Measurements from ENCODE around the gene DNAJB12.
A peak's percentile ranks its signal among the peaks of the same experiment; 100 is the strongest.
"Not testable (repeated sequence)": the region's sequence is repeated elsewhere in the genome, so short reads cannot be mapped to it uniquely, and the experiment has no call there.

DNAJB12 gene

DNA sequence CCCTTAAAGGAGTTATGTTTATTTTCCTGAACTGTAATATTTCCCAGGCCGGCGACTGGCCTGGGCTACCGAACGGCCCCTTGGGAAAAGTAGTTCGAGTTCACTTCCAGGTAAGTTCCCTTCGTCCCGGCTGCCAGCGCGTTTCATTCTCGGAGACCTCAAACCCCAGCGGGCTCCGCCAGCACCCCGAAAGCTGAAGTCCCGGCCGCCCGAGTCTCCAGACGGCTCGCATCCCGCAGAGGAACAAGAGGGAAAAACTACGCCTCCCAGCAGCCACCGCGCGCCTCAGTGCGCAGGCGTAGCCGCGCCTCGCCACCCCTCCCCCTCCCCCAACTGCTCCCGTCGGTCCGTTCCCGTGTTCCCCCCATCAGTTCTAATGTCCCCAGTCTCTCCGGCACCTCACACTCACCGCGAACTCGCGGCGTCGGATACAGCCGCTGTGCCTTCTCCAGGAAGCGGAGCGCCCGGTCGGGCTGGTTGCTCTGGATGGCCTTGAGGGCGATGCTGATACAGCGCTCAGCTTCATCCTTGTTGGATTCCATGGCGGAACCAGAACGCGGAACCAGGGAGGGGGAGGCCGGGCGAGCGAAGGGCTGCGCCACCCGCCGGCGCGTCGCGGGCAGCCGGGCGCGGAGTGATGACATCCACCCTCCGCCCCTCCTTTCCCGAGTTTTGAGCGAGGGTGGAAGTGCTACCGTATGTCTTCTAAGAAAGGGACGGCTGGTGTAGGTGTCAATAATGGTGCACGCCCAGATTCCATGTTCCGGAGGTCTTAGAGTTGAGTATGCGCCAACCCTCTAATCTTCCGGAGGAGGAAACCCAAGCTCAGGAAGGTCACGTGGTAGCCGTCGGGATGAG lies at the start of gene DNAJB12:
Gene DNAJB12, minus strand, starts transcription at position 564 of the 858 bp plus-strand sequence. Its CDS starts 22 bp downstream, at position 542.
- peak; percentile 82 for DNase-seq

DNA sequence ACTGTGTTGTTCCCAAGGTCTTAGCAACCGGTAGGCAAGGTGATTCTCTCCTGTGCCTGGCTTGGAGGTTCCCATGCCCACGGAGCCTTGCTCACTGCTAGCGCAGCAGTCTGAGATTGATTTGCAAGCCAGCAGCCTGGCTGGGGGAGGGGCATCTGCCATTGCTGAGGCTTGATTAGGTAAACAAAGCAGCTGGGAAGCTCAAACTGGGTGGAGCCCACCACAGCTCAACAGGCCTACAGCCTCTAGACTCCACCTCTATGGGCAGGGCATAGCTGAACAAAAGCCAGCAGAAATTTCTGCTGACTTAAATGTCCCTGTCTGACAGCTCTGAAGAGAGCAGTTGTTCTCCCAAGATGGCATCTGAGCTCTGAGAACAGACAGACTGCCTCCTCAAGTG lies 40.9 kb upstream of the DNAJB12 start:
- DNase-seq = not testable (repeated sequence)

DNA sequence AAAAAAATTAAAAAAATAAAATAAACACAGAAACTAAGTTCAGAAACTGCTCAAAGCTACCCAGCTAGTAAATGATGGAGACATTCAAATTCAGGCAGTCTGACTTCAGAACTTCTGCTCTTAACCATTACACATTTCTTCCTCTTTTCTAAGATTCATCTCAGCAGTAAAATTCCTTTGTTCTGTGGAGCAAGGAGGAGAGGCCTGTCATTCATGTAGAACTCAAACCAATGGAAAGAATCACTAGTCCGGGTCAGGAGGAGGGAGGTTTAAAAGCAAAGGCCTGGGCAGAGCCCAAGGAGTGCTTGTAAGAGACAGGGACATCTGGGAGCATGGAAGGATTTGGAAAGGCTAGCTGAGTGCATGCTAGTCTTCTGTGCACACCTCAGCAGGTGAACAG lies 37.9 kb upstream of the DNAJB12 start:
- no peak for DNase-seq

- no peak for DNase-seq
Measured at GRCh38 chr10:72390764-72391163, 36.0 kb upstream of the DNAJB12 start.

- DNase-seq = no peak
Measured at GRCh38 chr10:72389716-72390115, 35.0 kb upstream of the DNAJB12 start.

DNA sequence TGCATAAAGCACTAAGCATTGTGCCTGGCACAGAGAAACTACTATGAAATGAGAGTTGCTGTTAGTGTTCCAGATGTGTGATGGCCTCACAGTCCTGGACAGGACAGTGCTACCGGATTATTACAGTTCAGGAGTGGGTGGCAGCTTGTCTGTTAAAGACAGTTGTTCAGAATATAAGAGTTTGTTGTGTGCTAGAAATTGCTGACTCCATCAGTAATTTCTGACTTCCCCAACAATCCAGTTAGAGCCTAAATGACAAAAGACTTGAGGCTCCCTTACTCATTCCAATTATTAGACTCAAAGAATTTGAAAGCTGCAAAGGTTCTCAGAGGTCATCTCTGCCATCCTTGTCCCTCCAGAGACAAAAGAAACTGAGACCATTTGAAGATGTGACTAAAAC lies 34.3 kb upstream of the DNAJB12 start:
- DNase-seq = no peak

GRCh38 chr10:72388062-72388461 lies 33.3 kb upstream of the DNAJB12 start:
- no peak for DNase-seq

GRCh38 chr10:72386916-72387586 lies 32.3 kb upstream of the DNAJB12 start:
- no peak for DNase-seq

DNA sequence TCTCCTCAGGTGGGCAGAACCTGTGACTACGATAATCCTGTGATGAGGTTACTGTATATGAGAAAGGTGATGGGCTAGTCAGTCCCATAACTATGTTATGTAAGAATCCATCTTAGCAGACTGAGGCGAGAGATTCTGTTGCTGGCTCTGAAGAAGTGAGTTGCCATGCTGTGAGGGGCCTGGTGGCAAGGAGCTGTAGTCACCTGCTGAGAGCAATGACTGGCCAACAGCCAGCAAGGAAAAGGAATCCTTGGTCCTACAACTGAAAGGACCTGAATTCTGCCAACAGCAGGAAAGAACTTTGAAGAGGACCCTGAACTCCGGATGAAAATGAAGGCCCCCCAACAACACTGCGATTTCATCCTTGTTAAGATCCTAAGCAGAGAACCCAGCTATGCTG lies 31.0 kb upstream of the DNAJB12 start:
- no peak for DNase-seq

DNA sequence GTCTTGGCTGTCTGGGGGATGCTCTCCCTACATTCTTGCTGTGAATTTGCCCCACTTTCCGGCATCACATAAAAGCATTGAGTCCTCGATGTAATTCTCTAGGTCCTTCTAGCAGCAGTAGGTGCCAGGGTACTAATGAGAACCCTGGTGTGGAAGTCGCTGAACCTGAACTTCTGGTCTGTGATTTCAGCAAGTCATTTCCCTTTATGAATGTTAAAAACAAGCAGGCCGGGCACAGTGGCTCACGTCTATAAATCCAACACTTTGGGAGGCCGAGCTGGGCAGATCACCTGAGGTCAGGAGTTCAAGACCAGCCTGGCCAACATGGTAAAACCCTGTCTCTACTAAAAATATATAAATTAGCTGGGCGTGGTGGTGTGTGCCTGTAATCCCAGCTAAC lies 30.3 kb upstream of the DNAJB12 start:
- DNase-seq = not testable (repeated sequence)

DNA sequence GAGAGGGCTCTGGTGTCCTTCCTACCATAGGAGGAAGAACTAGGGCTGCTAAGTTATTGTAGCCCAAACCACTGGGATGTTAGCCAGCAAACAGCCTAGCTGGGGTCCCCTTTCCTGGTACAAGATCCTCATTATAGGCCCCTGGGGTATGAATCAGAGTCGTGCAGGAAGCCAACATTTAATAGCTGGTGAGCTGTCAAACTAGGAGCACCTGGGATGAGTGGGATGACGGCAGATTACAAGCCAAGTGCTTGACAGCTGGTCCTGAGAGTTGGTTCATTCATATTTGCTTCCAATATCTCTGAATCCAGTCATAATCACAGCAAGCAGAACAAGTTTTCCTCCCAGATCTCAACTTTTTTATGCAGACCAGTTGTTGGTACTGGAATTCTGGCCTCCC lies 25.1 kb upstream of the DNAJB12 start:
- DNase-seq = no peak

GRCh38 chr10:72379062-72379461 lies 24.3 kb upstream of the DNAJB12 start:
- no peak for DNase-seq

GRCh38 chr10:72375585-72375984 lies 20.9 kb upstream of the DNAJB12 start:
- DNase-seq = no peak

- no peak for DNase-seq
Measured at GRCh38 chr10:72375173-72375572, 20.5 kb upstream of the DNAJB12 start.

DNA sequence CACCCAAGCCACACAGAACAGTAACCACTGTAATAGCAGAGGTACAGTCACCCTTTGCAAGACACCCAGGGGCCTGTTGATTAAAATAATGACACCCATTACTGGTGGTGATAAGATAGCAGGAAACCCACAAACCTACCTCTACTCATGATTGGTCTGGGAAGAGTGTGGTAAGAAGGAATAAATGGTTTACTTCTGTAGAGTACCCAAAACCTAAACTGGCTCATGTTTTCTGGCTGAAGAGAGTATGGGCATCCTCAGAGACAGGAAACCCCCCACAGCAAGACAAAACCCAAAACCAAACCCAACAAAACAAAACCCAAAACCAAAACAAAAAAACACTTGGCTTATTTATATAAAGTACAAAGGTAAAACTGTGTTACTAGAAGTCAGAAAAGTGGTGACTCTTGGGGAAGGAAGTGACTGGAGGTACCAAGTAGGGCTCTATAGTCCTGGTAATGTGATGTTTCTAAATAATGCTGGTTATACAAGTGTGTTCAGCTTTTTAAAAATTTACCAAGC lies 15.5 kb upstream of the DNAJB12 start:
- DNase-seq = no peak

- no peak for DNase-seq
Measured at GRCh38 chr10:72367301-72367960, 12.7 kb upstream of the DNAJB12 start.

DNA sequence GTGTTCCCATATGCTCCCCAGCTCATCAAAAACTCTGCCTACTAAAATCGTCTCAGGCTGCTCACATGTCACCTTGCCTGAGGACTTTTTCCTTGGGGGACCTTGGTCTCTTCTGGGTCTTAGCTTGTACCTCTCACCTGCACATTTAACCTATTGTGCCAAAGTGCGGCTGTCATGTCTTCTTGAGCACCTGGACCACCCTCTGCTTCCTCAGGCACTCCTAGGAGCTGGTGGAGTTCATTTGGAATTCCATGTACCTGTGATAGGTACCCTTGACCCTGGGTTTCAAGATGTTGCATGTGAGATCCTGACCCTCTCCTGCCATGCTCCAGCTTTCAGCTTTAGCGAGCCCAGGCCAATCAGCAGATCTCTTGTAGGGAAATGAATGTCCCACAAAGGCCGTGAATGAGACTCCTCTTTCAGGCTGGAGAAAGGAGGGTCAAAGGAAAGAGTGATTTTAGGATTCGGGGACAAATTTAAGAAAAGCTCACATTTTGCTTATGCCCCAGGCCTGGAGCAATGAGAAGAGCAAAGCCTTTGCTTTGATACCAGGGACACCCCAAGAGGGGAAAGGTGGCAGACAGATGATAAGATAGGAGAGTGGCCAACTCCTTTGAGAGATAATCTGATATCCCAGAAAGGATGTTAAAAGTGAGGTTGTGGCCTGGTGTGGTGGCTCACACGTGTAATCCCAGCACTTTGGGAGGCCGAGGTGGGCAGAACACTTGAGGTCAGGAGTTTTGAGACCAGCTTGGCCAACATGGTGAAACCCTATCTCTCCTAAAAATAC lies 10.6 kb upstream of the DNAJB12 start:
- DNase-seq = no peak

DNA sequence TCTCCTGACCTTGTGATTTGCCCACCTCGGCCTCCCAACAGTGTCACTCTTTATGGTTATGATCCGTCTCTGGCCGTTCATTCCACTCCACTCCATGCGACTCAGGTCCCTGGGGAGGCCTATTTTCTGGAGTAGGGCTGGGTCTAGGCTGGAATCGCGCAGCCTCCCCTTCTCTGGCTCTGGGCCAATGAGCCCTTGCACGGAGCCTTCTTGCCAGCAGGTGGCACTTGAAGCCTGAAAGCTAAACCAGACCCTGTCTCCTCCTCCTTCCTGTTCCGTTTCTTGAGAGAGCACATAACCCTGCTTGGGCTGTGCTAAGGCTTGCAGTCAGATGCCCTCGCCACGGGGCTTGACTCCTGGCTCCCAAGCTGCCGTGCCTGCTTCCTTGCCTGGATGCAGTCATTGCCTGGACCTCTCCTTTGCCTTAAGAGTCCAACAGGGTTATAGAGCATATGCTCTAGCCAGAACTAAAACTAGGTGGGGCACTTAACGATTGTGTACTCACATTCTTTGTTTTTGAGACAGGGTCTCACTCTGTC lies 9.6 kb upstream of the DNAJB12 start:
- peak; percentile 74 for DNase-seq

DNA sequence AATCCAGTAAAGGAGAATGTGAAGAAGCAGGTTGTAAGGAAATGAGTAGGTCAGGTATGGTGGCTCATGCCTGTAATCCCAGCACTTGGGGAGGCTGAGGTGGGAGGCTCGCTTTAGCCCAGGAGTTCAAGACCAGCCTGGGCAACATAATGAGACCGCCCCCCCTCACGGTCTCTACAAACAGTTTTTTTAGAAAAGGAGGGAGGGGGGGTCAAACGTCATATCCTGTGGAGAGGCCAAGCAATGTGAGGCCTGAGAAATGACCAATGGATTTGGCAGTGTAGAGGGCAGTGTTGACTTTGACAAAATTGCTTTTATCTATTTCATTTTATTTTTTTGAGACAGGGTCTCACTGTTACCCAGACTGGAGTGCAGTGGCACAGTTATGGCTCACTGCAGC lies 2.3 kb upstream of the DNAJB12 start:
- DNase-seq = no peak

- no peak for DNase-seq
Measured at GRCh38 chr10:72356115-72356514, 1.4 kb upstream of the DNAJB12 start.

DNA sequence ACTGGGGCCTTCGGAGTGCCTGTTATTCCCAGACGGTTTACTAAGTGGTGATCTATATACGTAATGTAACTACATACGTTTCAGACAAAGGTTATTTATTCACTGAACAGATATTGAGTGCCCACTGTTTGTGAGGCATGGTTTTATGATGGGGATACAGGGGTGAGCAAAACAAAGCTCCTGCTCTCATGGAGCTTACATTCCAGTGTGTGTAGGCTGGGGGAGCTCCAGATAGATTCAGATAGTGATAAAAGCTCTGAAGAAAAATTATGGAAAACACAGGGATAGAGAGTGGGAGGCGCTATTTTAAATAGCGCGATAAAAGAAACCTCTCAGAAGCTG lies 466 bp upstream of the DNAJB12 start:
- no peak for DNase-seq

DNA sequence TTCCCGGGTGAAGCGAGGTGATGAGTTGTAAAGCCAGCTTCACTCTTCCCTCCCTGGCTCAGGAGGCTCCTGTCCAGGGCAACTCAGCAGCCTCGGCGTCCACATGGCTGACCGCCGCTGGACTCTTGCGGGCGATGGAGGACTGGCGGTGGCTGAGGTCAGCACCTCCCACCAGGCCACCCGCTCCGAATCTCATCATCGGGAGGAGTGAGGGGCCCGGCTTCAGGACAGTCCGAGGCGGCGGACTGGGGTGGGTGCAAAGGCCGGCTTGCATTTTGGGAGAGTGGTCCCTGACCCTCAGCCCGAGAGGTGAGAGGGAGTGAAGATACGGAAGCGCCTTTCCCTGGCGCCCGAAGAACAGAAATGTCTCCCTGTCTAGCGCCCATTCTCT lies 759 bp downstream of the DNAJB12 start:
- DNase-seq = no peak

Measured in COR-L47 (cell line).